Occipital lobe (tissue), 2 donors: ENCODE results near the gene CDCA3. TPM values are rescaled to one million over a fixed set of nuclear protein-coding genes. Genes with fewer than 3 reads are reported as not detected.

Experiments used
- DNase-seq: peaks from one replicate; lab custom pipeline; 2025; lab: John Stamatoyannopoulos, UW
- total RNA-seq: library from RNA; depleted of rRNA; stranded (reverse); fragments of >200 nt; gene quantifications from one replicate; pipeline ENCODE4 v1.2.3, GENCODE V29; 2014

The CDCA3 gene
- total RNA-seq, 1 donor from 2014 or later: 3.9 TPM

- peak; percentile 83 for DNase-seq
Measured at GRCh38 chr12:6821591-6822425, 29.3 kb downstream of the CDCA3 start, which contains the start of gene GPR162. GPR162 (plus strand) TSS chr12:6821821; CDS start chr12:6823899, 2,078 bp downstream.

GRCh38 chr12:6820166-6820565, 30.9 kb downstream of the CDCA3 start:
- DNase-seq: no peak

GRCh38 chr12:6819106-6820030, 31.7 kb downstream of the CDCA3 start:
- no peak for DNase-seq

GRCh38 chr12:6818645-6819044, 32.4 kb downstream of the CDCA3 start:
- DNase-seq: no peak

GRCh38 chr12:6818222-6818621, 32.9 kb downstream of the CDCA3 start:
- no peak for DNase-seq

GRCh38 chr12:6817662-6818157, 33.4 kb downstream of the CDCA3 start:
- DNase-seq: no peak

GRCh38 chr12:6817098-6817497, 34.0 kb downstream of the CDCA3 start:
- no peak for DNase-seq

GRCh38 chr12:6816598-6816997, 34.5 kb downstream of the CDCA3 start:
- no peak for DNase-seq

GRCh38 chr12:6813363-6813762, 37.7 kb downstream of the CDCA3 start:
- no peak for DNase-seq

- no peak for DNase-seq
Measured at GRCh38 chr12:6810758-6811157, 40.3 kb downstream of the CDCA3 start.

GRCh38 chr12:6809056-6809455, 42.0 kb downstream of the CDCA3 start:
- DNase-seq: no peak

- DNase-seq: no peak
Measured at GRCh38 chr12:6807170-6807569, 43.9 kb downstream of the CDCA3 start.

GRCh38 chr12:6799147-6799546, 51.9 kb downstream of the CDCA3 start:
- DNase-seq: no peak

Other genes starting within 250 kb of the CDCA3 start
- gene CHD4, start 243.9 kb downstream of the CDCA3 start, total RNA-seq: 149 TPM
- 0.62 TPM for gene LPAR5, start 215.3 kb downstream of the CDCA3 start, total RNA-seq
- 0.62 TPM for gene ACRBP, start 203.9 kb downstream of the CDCA3 start, total RNA-seq
- gene ING4, start 188.2 kb downstream of the CDCA3 start, total RNA-seq: 65.0 TPM
- gene ZNF384, start 161.9 kb downstream of the CDCA3 start, total RNA-seq: 15.1 TPM
- gene PIANP, start 150.5 kb downstream of the CDCA3 start, total RNA-seq: 1.2 TPM
- 37.1 TPM for gene COPS7A, start 127.2 kb downstream of the CDCA3 start, total RNA-seq
- gene MLF2, start 98.1 kb downstream of the CDCA3 start, total RNA-seq: 81.4 TPM
- 26.8 TPM for gene PTMS, start 84.9 kb downstream of the CDCA3 start, total RNA-seq
- gene LAG3, start 78.8 kb downstream of the CDCA3 start, total RNA-seq: not detected
- 2.3 TPM for gene CD4, start 61.8 kb downstream of the CDCA3 start, total RNA-seq
- 61.3 TPM for gene GPR162, start 29.5 kb downstream of the CDCA3 start, total RNA-seq
- 11.2 TPM for gene P3H3, start 22.9 kb downstream of the CDCA3 start, total RNA-seq
- gene GNB3, start 10.4 kb downstream of the CDCA3 start, total RNA-seq: 0.94 TPM
- 66.8 TPM for gene USP5, start 864 bp upstream of the CDCA3 start, total RNA-seq
- gene TPI1, start 16.2 kb upstream of the CDCA3 start, total RNA-seq: 179 TPM
- gene SPSB2, start 22.0 kb upstream of the CDCA3 start, total RNA-seq: 2.8 TPM
- 7.6 TPM for gene LRRC23, start 53.5 kb upstream of the CDCA3 start, total RNA-seq
- 137 TPM for gene ENO2, start 63.3 kb upstream of the CDCA3 start, total RNA-seq
- 9.2 TPM for gene ATN1, start 76.7 kb upstream of the CDCA3 start, total RNA-seq
- gene RNU7-1, start 92.5 kb upstream of the CDCA3 start, total RNA-seq: not detected
- 243 TPM for gene C12orf57, start 92.7 kb upstream of the CDCA3 start, total RNA-seq
- gene PTPN6, start 100.1 kb upstream of the CDCA3 start, total RNA-seq: 3.1 TPM
- 102 TPM for gene PHB2, start 119.4 kb upstream of the CDCA3 start, total RNA-seq
- 26.0 TPM for gene EMG1, start 119.6 kb upstream of the CDCA3 start, total RNA-seq
- gene LPCAT3, start 167.2 kb upstream of the CDCA3 start, total RNA-seq: 6.6 TPM
- 10.8 TPM for gene C1S, start 209.4 kb upstream of the CDCA3 start, total RNA-seq
- gene C1R, start 241.2 kb upstream of the CDCA3 start, total RNA-seq: 2.5 TPM